Thyroid gland (tissue), 4 donors: Measurements from ENCODE around the gene S100Z. TPM values are rescaled to one million over a fixed set of nuclear protein-coding genes. Genes with fewer than 3 reads are reported as not detected.
A peak's percentile ranks its signal among the peaks of the same experiment; 100 is the strongest.

Experiments
- DNase-seq, 2 donors: peaks; one replicate each; pipeline ENCODE4 v3.0.0-alpha.2; 2019
- H3K27ac ChIP-seq, 3 donors: fragments of 200-600 bp; sonication (generic); 1 replicate in 2 of 3; 2 replicates in 1 of 3; pipeline ENCODE4 v1.5.1; 2016 to 2019; ENCODE audit warnings: mild to moderate bottlenecking in 1 of 3, moderate library complexity in 1 of 3
- H3K27me3 ChIP-seq: fragments of 200-600 bp; sonication (generic); one replicate; pipeline ENCODE4 v1.5.1; 2019
- H3K36me3 ChIP-seq, 2 donors: fragments of 200-600 bp; sonication (generic); one replicate each; pipeline ENCODE4 v1.5.1; 2016 to 2019
- H3K4me1 ChIP-seq, 2 donors: fragments of 200-600 bp; sonication (generic); one replicate each; pipeline ENCODE4 v1.5.1; 2017 to 2019
- H3K4me3 ChIP-seq, 3 donors: fragments of 200-600 bp; sonication (generic); replicated peaks in 1 of 3; 1 replicate in 2 of 3; 2 replicates in 1 of 3; pipeline ENCODE4 v1.5.1; 2016; ENCODE audit warnings: mild to moderate bottlenecking in 1 of 3
- H3K9me3 ChIP-seq: fragments of 200-600 bp; sonication (generic); one replicate; pipeline ENCODE4 v1.5.1; 2017
- POLR2A ChIP-seq, 2 donors: fragments of 450-650 bp; IDR thresholded peaks; one replicate each; pipeline ENCODE4 v1.6.1; 2017; ENCODE audit warnings: antibody characterized with exemption in 2 of 2, mild to moderate bottlenecking in 2 of 2, moderate library complexity in 1 of 2
- WGBS, 2 donors: methylation state at CpG; one replicate each; pipeline ENCODE4 v1.1.5; 2017; 5-methylcytosine and 5-hydroxymethylcytosine counted together
- intact Hi-C: fragments of 100-400 bp; cut with DNase I; formaldehyde crosslinking; loops from one replicate; pipeline ENCODE4 v1.15.1; 2023
- total RNA-seq, 4 donors: library from RNA; depleted of rRNA; stranded (reverse); fragments of >200 nt; gene quantifications; one replicate each; pipeline ENCODE4 v1.2.3, GENCODE V29; 2016
- TF ChIP-seq, protein P1 (sequence below), 6 experiments: fragments of 200-600 bp in 3 of 6; fragments of 450-650 bp in 3 of 6; sonication (generic) in 3 of 6; IDR thresholded peaks; one replicate each; pipeline ENCODE4 v1.5.1; 2016 to 2019; ENCODE audit warnings: antibody characterized with exemption in 6 of 6, mild to moderate bottlenecking in 2 of 6, inconsistent platforms in 1 of 6, moderate library complexity in 1 of 6

The S100Z gene
- total RNA-seq, 4 donors from 2014 or later, result not detected

DNA sequence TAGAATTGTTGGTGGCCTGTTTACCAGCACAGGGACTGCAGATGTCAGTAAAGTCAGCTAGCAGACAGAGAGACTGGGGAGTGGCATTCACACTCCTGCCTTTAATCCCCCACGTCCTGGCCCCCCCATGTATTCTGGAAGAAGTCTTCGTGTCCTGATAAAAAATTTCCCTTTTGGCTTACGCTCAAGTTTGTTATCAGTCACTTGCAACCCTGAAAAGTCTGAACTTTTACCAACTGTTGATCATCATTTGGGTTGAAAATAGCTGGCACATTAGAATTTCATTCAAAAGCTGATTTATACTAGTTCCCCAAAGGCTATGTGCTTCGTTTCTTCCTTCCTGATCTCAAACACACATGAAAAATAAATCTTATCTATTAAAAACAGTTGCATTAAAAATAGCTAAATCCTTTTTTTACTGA, 97.3 kb downstream of the S100Z start:
- DNase-seq, result no peak
- TF ChIP-seq POLR2A (IDR thresholded peaks at IDR 0.05), result no peak
- TF ChIP-seq, protein P1, sequence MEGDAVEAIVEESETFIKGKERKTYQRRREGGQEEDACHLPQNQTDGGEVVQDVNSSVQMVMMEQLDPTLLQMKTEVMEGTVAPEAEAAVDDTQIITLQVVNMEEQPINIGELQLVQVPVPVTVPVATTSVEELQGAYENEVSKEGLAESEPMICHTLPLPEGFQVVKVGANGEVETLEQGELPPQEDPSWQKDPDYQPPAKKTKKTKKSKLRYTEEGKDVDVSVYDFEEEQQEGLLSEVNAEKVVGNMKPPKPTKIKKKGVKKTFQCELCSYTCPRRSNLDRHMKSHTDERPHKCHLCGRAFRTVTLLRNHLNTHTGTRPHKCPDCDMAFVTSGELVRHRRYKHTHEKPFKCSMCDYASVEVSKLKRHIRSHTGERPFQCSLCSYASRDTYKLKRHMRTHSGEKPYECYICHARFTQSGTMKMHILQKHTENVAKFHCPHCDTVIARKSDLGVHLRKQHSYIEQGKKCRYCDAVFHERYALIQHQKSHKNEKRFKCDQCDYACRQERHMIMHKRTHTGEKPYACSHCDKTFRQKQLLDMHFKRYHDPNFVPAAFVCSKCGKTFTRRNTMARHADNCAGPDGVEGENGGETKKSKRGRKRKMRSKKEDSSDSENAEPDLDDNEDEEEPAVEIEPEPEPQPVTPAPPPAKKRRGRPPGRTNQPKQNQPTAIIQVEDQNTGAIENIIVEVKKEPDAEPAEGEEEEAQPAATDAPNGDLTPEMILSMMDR (IDR thresholded peaks at IDR 0.05), result no peak
- intact Hi-C loops, result no loop called here
- H3K9me3 ChIP-seq, result no peaks in the 10 kb centered on the region
- no peak overlapping the region for H3K4me3 ChIP-seq
- H3K36me3 ChIP-seq, result no peaks in the 10 kb centered on the region
- H3K27me3 ChIP-seq, result no peaks in the 10 kb centered on the region
- H3K27ac ChIP-seq, result no peak overlapping the region
- WGBS, 2 donors, result 63 to 70% methylated on average over 4 of the region's 4 CpGs
- H3K4me1 ChIP-seq, result peaks cover 0 to 4% of the 10 kb centered on the region in 2 donors

DNA sequence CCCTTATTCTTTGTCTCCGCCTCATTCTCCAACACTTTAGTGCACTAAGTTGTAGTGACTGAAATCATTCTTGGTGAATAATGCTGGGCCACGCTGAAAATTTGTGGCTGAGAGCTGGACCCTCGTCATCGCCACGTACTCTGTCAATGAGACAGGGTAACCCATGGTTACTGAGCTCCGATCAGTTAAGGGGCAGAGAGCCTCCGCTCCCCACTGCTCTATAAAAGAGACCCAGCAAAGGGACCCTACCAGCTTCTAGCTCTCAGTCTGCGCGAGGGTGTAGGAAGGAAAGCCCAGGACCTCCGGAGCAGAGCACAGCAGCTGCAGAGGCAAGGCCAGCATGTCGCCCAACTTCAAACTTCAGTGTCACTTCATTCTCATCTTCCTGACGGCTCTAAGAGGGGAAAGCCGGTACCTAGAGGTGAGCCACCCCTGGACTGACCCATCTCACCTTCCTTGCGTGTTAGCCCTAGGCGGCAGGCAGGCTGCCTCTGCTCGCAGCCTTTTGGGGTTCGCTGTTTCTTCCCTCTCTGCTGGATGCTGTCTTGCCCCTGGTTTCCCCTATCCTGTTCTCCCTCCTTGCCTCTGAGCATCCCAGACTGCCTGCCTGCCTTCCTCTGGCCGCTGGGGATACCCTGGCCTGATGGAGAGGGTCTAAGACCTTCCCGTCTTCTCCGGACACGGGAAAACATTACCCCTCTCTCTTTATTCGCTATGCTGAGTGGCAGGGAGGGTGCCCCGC, 103.2 kb downstream of the S100Z start, which contains the start of gene CRHBP:
CRHBP (plus strand) TSS at position 251 of the 742 bp plus-strand sequence; CDS start at position 341, 90 bp downstream.
- Histone ChIP-seq H3K4me3 (peak within 1 kb of the TSS in 2 of 3 donors; percentile 0 to 28), H3K9me3 (no peaks in the 10 kb centered on the region), H3K27ac (no peak within 1 kb of the TSS)

DNA sequence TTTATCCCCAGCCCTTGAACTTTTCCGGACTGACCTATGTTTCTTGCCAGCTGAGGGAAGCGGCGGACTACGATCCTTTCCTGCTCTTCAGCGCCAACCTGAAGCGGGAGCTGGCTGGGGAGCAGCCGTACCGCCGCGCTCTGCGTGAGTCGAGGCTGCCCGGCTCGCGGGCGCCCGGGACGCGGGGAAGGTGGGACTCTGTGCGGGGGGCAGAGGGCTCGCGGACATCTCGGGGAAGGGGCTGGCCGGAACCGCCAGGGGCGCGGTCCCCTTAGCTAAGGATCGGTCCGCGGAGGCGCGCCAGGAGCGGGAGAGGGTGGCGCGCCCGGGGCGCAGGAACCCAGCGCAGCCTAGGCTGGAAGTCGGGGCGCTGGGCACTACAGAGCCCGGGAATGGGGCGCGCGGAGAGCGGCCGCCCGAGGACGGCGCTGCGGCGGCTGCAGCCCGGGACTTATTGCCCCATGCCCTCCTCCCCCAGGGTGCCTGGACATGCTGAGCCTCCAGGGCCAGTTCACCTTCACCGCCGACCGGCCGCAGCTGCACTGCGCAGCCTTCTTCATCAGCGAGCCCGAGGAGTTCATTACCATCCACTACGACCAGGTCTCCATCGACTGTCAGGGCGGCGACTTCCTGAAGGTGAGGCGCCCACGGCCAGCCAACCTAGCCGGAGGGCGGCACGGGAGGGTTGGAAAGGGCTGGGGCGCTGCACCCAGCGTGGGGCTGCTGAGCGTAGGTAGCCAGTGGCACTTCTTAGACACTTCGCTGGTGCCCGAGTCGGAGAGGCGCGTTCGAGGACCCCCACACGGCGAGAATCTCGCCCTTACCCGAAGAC, 104.0 kb downstream of the S100Z start:
- H3K4me1 ChIP-seq, result no peaks in the 10 kb centered on the region
- H3K36me3 ChIP-seq, result no peaks in the 10 kb centered on the region
- H3K27me3 ChIP-seq, result peaks cover 13% of the 10 kb centered on the region
- DNase-seq, result no peak
- intact Hi-C loops, result no loop called here
- no peak overlapping the region for H3K27ac ChIP-seq
- H3K9me3 ChIP-seq, result no peaks in the 10 kb centered on the region
- 3 to 16% methylated on average over 13 to 50 of the region's 81 CpGs for WGBS, 2 donors
- no peak for TF ChIP-seq POLR2A (IDR thresholded peaks at IDR 0.05)
- TF ChIP-seq, protein P1 (IDR thresholded peaks at IDR 0.05), result no peak
- peak overlapping the region in 2 of 3 donors; percentile 0 to 28 for H3K4me3 ChIP-seq

More for the DNA sequence above, 103.2 kb downstream of the S100Z start, which contains the start of gene CRHBP:
- intact Hi-C loops, result no loop called here
- no peak for DNase-seq
- H3K36me3 ChIP-seq, result no peaks in the 10 kb centered on the region
- TF ChIP-seq, protein P1 (IDR thresholded peaks at IDR 0.05), result no peak
- TF ChIP-seq POLR2A (IDR thresholded peaks at IDR 0.05), result no peak
- H3K27me3 ChIP-seq, result peaks cover 13% of the 10 kb centered on the region
- WGBS, 2 donors, result 50 to 63% methylated on average over 22 to 23 of the region's 23 CpGs
- no peaks in the 10 kb centered on the region for H3K4me1 ChIP-seq

DNA sequence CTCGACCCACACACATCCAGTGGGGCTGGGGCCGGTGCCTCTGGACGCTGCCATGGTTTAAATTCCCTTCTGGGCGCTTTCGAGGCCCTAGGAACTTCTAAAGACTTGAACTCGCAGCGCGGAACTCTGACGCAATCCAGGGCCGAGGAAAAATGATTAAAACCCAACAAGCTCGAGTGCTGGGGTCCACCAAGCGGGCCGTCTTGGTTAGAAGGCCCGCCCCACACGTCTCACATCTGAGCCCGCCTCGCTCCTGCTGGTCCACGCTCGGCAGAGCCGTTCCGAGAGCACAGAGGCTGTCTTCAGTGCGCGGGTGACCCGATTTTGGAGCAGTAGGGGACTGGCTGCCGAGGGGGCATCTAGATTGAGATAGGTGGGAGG, 104.6 kb downstream of the S100Z start:
- Histone ChIP-seq H3K36me3 (no peaks in the 10 kb centered on the region), H3K27me3 (peaks cover 13% of the 10 kb centered on the region), H3K27ac (no peak overlapping the region), H3K4me1 (no peaks in the 10 kb centered on the region), H3K4me3 (peak overlapping the region in 1 of 3 donors; percentile 28), H3K9me3 (no peaks in the 10 kb centered on the region)
- 47 to 65% methylated on average over 11 to 24 of the region's 25 CpGs for WGBS, 2 donors
- no peak for DNase-seq
- intact Hi-C loops, result no loop called here
- TF ChIP-seq, protein P1 (IDR thresholded peaks at IDR 0.05), result no peak
- no peak for TF ChIP-seq POLR2A (IDR thresholded peaks at IDR 0.05)
